GM12873 (cell line): ENCODE results near the gene CPHXL2.

Source experiments
- CTCF ChIP-seq: IDR thresholded peaks from 2 replicates; pipeline ENCODE4 v1.5.1; 2012; ENCODE audit warnings: low read depth, mild to moderate bottlenecking, moderate library complexity, low read length, control low read depth; ENCODE audit not compliant: insufficient read depth; ENCODE audit errors: missing control alignments

CPHXL2 gene

GRCh38 chr16:75617121-75617520 is 59.7 kb downstream of the CPHXL2 start:
- TF ChIP-seq CTCF: no peak

GRCh38 chr16:75616521-75617010 is 60.2 kb downstream of the CPHXL2 start:
- TF ChIP-seq CTCF: no peak

DNA sequence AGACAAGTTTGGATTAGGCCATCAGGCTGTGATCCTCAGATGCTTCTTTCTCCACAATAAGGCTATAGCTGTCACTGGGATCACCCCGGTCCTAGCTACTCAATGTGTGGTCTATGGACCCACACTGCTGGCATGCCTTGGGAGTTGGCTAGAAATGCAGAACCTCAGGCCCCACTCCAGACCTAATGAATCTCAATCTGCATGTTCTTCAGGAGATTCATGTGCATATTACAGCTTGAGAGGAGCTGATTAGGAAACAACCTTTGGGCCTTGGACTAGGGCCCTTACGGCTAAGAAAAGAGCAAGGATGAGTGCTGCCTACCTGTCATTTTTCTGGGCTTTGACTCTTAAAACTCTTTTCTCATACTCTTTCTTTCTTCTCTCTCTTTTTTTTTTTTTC is 61.2 kb downstream of the CPHXL2 start:
- TF ChIP-seq CTCF: no peak

GRCh38 chr16:75614066-75614897 is 62.5 kb downstream of the CPHXL2 start:
- no peak for TF ChIP-seq CTCF
